Endodermal cell (in vitro differentiated cells): ENCODE measurements around the gene STAT1. TPM values are rescaled to one million over a fixed set of nuclear protein-coding genes. Genes with fewer than 3 reads are reported as not detected.

Source experiments
- DNase-seq: peaks from one replicate; pipeline ENCODE4 v3.0.0-alpha.2; 2017
- H3K27ac ChIP-seq: 2 replicates; pipeline ENCODE4 v1.5.1; 2013; ENCODE audit warnings: mild to moderate bottlenecking, low read depth, low read length, moderate library complexity
- H3K27me3 ChIP-seq: 2 replicates; pipeline ENCODE4 v1.6.1; 2013; ENCODE audit warnings: mild to moderate bottlenecking, low read length, moderate library complexity; ENCODE audit not compliant: insufficient read depth, control insufficient read depth, poor library complexity, severe bottlenecking
- H3K36me3 ChIP-seq: 2 replicates; pipeline ENCODE4 v1.7.0; 2013; ENCODE audit warnings: mild to moderate bottlenecking, low read length, moderate library complexity; ENCODE audit not compliant: control insufficient read depth, insufficient read depth
- H3K4me1 ChIP-seq: one replicate; pipeline ENCODE4 v1.7.0; 2013; ENCODE audit warnings: low read length; ENCODE audit not compliant: control insufficient read depth, insufficient read depth
- H3K4me3 ChIP-seq: 2 replicates; pipeline ENCODE4 v1.5.1; 2013; ENCODE audit warnings: mild to moderate bottlenecking, low read length, moderate library complexity
- H3K9ac ChIP-seq: 2 replicates; pipeline ENCODE4 v1.6.1; 2013; ENCODE audit warnings: mild to moderate bottlenecking, low read length, moderate library complexity; ENCODE audit not compliant: poor library complexity, severe bottlenecking; ENCODE audit errors: extremely low read depth
- H3K9me3 ChIP-seq: 2 replicates; pipeline ENCODE4 v1.6.1; 2013; ENCODE audit warnings: mild to moderate bottlenecking, low read length, moderate library complexity; ENCODE audit not compliant: control insufficient read depth
- H3K27ac Mint-ChIP-seq: 2 replicates; pipeline ENCODE4 v1.8.0; 2020; ENCODE audit warnings: mixed read lengths
- H3K27me3 Mint-ChIP-seq: 2 replicates; pipeline ENCODE4 v1.8.0; 2021; ENCODE audit warnings: mild to moderate bottlenecking, mixed read lengths; ENCODE audit not compliant: insufficient read depth
- H3K36me3 Mint-ChIP-seq: 2 replicates; pipeline ENCODE4 v1.8.0; 2020; ENCODE audit warnings: low read depth, mixed read lengths
- H3K4me1 Mint-ChIP-seq: 2 replicates; pipeline ENCODE4 v1.8.0; 2020; ENCODE audit warnings: mixed read lengths
- H3K4me3 Mint-ChIP-seq: 2 replicates; pipeline ENCODE4 v1.8.0; 2020; ENCODE audit warnings: mild to moderate bottlenecking, moderate library complexity, mixed read lengths
- H3K9me3 Mint-ChIP-seq: 2 replicates; pipeline ENCODE4 v1.8.0; 2020; ENCODE audit warnings: mild to moderate bottlenecking, mixed read lengths
- CTCF ChIP-seq: fragments of 200-600 bp; sonication (generic); conservative IDR thresholded peaks from 2 replicates; pipeline ENCODE4 v1.5.0; 2021; ENCODE audit warnings: antibody characterized with exemption, mild to moderate bottlenecking
- WGBS, 2 experiments: methylation state at CpG; one replicate each; pipeline versions ENCODE4 v1.1.5 to v1.1.7; 2013; ENCODE audit warnings: missing lambda C conversion rate in 2 of 2, mixed read lengths in 1 of 2; ENCODE audit not compliant: insufficient coverage in 1 of 2, insufficient read length in 1 of 2; 5-methylcytosine and 5-hydroxymethylcytosine counted together
- total RNA-seq, 2 donors: library from RNA; stranded (reverse); fragmentation: NEBNext Ultra II Directional in 1 of 2; extraction: Animal tissue kit (Norgen Biotek cat#: 25700) in 1 of 2; gene quantifications; 2 replicates in 1 of 2; 3 replicates in 1 of 2; pipeline ENCODE4 v1.2.1, GENCODE V29; 2021

Gene STAT1
- total RNA-seq, 2 donors from 2014 or later, result 48.3 to 74.4 TPM

GRCh38 chr2:191020221-191020741 lies 6.3 kb upstream of the STAT1 start:
- WGBS, 2 experiments, result 0% methylated on average over 12 to 59 of the region's 59 CpGs
- Mint-ChIP-seq H3K9me3 (peaks cover 3% of the 10 kb centered on the region), H3K4me1 (no peaks in the 10 kb centered on the region), H3K27me3 (peaks cover 22% of the 10 kb centered on the region), H3K4me3 (no peak overlapping the region), H3K27ac (no peak overlapping the region), H3K36me3 (no peaks in the 10 kb centered on the region)
- Histone ChIP-seq H3K9ac (peak overlapping the region; percentile 81), H3K27me3 (peaks cover 15% of the 10 kb centered on the region), H3K4me3 (peak overlapping the region; percentile 80), H3K27ac (no peak overlapping the region), H3K4me1 (peaks cover 3% of the 10 kb centered on the region), H3K9me3 (no peaks in the 10 kb centered on the region), H3K36me3 (no peaks in the 10 kb centered on the region)
- DNase-seq, result peak; percentile 98
- TF ChIP-seq CTCF, result peak; percentile 37

- Histone ChIP-seq H3K36me3 (no peaks in the 10 kb centered on the region), H3K27ac (no peak overlapping the region), H3K4me1 (peaks cover 3% of the 10 kb centered on the region), H3K4me3 (peak overlapping the region; percentile 80), H3K27me3 (peaks cover 15% of the 10 kb centered on the region), H3K9me3 (no peaks in the 10 kb centered on the region), H3K9ac (no peak overlapping the region)
- no peak overlapping the region for H3K27ac Mint-ChIP-seq
- H3K4me1 Mint-ChIP-seq, result no peaks in the 10 kb centered on the region
- no peak overlapping the region for H3K4me3 Mint-ChIP-seq
- no peak for TF ChIP-seq CTCF
- DNase-seq, result no peak
- 89 to 94% methylated on average over 2 to 3 of the region's 3 CpGs for WGBS, 2 experiments
- peaks cover 22% of the 10 kb centered on the region for H3K27me3 Mint-ChIP-seq
- peaks cover 3% of the 10 kb centered on the region for H3K9me3 Mint-ChIP-seq
- no peaks in the 10 kb centered on the region for H3K36me3 Mint-ChIP-seq
Observed at GRCh38 chr2:191019376-191019775, 5.4 kb upstream of the STAT1 start.

GRCh38 chr2:191018643-191019119 lies 4.7 kb upstream of the STAT1 start:
- Mint-ChIP-seq H3K4me3 (no peak overlapping the region), H3K27me3 (peaks cover 22% of the 10 kb centered on the region), H3K9me3 (peaks cover 3% of the 10 kb centered on the region), H3K4me1 (no peaks in the 10 kb centered on the region), H3K36me3 (no peaks in the 10 kb centered on the region), H3K27ac (no peak overlapping the region)
- H3K36me3 ChIP-seq, result no peaks in the 10 kb centered on the region
- DNase-seq, result no peak
- no peak overlapping the region for H3K4me3 ChIP-seq
- H3K9ac ChIP-seq, result no peak overlapping the region
- peaks cover 3% of the 10 kb centered on the region for H3K4me1 ChIP-seq
- WGBS, 2 experiments, result 93 to 100% methylated on average over 1 to 3 of the region's 3 CpGs
- H3K27ac ChIP-seq, result no peak overlapping the region
- no peak for TF ChIP-seq CTCF
- H3K27me3 ChIP-seq, result peaks cover 15% of the 10 kb centered on the region
- no peaks in the 10 kb centered on the region for H3K9me3 ChIP-seq
